Measurements from ENCODE around the gene TRIM34. TPM values are rescaled to one million over a fixed set of nuclear protein-coding genes. Genes with fewer than 3 reads are reported as not detected.
A peak's percentile ranks its signal among the peaks of the same experiment; 100 is the strongest.
"Not testable (repeated sequence)": the region's sequence is repeated elsewhere in the genome, so short reads cannot be mapped to it uniquely, and the experiment has no call there.

TRIM34 gene
- total RNA-seq, 4 donors from 2014 or later = 2.9 to 7.4 (median 6.2) TPM

- Histone ChIP-seq H3K27me3 (no peaks in the 10 kb centered on the region), H3K36me3 (peaks cover 0 to 7% (median 0%) of the 10 kb centered on the region in 3 donors), H3K4me3 (no peak overlapping the region), H3K9me3 (no peaks in the 10 kb centered on the region), H3K4me1 (peaks cover 4 to 43% (median 22%) of the 10 kb centered on the region in 3 donors), H3K27ac (peak overlapping the region in 3 of 4 donors; percentile 59 to 67 (median 64))
- 28 to 33% methylated on average over 9 of the region's 9 CpGs for WGBS, 2 donors
- peak in 5 of 6 experiments; percentile 46 to 82 (median 66) for TF ChIP-seq CTCF (IDR thresholded peaks at IDR 0.05)
- no peak for TF ChIP-seq POLR2A (IDR thresholded peaks at IDR 0.05)
- DNase-seq = no peak
- intact Hi-C loops (cut with DNase I) = loop anchor here (5.0 kb wide), 1 partner anchor 82 kb away; no protein-coding TSS in a partner anchor
Measured at GRCh38 chr11:5600374-5600851, 24.4 kb upstream of the TRIM34 start.

GRCh38 chr11:5602791-5603190 is 22.0 kb upstream of the TRIM34 start:
- H3K27me3 ChIP-seq, H3K9me3 ChIP-seq, DNase-seq, H3K4me3 ChIP-seq, H3K27ac ChIP-seq, H3K36me3 ChIP-seq: not testable (repeated sequence)
- intact Hi-C loops (cut with DNase I) = loop anchor here (5.0 kb wide), 1 partner anchor 80 kb away; no protein-coding TSS in a partner anchor
- WGBS, 2 donors = 77 to 90% methylated on average over 4 of the region's 4 CpGs
- H3K4me1 ChIP-seq = peaks cover 4 to 31% (median 18%) of the 10 kb centered on the region in 3 donors

DNA sequence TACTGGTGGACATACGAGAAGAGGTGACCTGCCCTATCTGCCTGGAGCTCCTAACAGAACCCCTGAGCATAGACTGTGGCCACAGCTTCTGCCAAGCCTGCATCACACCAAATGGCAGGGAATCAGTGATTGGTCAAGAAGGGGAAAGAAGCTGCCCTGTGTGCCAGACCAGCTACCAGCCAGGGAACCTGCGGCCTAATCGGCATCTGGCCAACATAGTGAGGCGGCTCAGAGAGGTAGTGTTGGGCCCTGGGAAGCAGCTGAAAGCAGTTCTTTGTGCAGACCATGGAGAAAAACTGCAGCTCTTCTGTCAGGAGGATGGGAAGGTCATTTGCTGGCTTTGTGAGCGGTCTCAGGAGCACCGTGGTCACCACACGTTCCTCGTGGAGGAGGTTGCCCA is 21.5 kb upstream of the TRIM34 start:
- intact Hi-C loops (cut with DNase I) = loop anchor here (5.0 kb wide), 1 partner anchor 79 kb away; no protein-coding TSS in a partner anchor
- DNase-seq = no peak
- 92% methylated on average over 8 of the region's 8 CpGs for WGBS, 2 donors

DNA sequence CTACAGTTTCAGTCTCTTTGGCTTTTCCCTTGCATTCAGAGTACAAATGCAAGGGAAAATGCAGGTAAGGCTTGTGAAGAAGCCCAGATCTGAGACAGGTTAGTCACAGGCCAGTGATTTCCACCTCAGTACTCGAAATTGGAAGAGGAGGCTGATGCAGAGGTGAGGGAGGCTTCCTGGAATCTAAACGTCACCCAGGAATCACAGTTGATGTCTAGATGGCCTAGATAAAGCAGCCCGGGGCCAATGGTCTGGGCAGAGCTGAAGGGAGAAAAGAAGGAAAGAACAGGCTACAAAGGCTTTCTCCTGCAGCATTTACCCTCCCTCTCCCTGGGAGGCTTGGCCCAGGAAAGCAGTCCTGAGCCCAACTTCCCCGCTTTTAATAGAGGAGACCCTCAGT is 19.9 kb upstream of the TRIM34 start:
- DNase-seq = no peak
- Histone ChIP-seq H3K27ac (no peak overlapping the region), H3K36me3 (peaks cover 0 to 11% (median 0%) of the 10 kb centered on the region in 3 donors), H3K9me3 (no peaks in the 10 kb centered on the region), H3K4me3 (no peak overlapping the region), H3K27me3 (no peaks in the 10 kb centered on the region), H3K4me1 (peaks cover 4 to 17% (median 8%) of the 10 kb centered on the region in 3 donors)
- intact Hi-C loops (cut with DNase I) = loop anchor here (5.0 kb wide), 1 partner anchor 77 kb away; no protein-coding TSS in a partner anchor
- 81 to 91% methylated on average over 3 to 4 of the region's 4 CpGs for WGBS, 2 donors
- no peak for TF ChIP-seq CTCF (IDR thresholded peaks at IDR 0.05)
- no peak for TF ChIP-seq POLR2A (IDR thresholded peaks at IDR 0.05)

More for the DNA sequence above, 21.5 kb upstream of the TRIM34 start:
- TF ChIP-seq POLR2A (IDR thresholded peaks at IDR 0.05) = no peak
- no peak for TF ChIP-seq CTCF (IDR thresholded peaks at IDR 0.05)
- H3K27ac ChIP-seq = no peak overlapping the region
- no peaks in the 10 kb centered on the region for H3K9me3 ChIP-seq
- H3K36me3 ChIP-seq = peaks cover 0 to 9% (median 0%) of the 10 kb centered on the region in 3 donors
- peaks cover 4 to 25% (median 13%) of the 10 kb centered on the region in 3 donors for H3K4me1 ChIP-seq
- no peaks in the 10 kb centered on the region for H3K27me3 ChIP-seq
- no peak overlapping the region for H3K4me3 ChIP-seq

DNA sequence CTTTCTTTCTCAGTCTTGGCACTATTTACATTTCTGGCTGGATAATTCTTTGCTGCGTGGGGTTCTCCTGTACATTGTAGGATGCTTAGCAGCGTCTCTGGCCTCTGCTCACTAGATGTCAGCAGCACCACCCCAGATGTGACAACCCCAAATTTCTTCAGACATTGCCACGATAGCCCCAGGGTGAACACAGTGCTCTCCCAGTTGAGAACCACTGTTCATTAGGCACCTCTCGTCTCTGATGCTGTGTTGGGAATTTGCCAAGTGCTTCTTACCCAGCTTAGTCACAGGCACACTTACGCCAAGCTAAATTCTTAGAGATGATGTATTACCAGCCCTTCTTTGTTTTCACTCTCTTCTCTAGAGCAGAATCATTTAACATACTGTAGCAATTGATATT is 19.0 kb upstream of the TRIM34 start:
- DNase-seq = no peak
- intact Hi-C loops (cut with DNase I) = no loop called here
- no peaks in the 10 kb centered on the region for H3K27me3 ChIP-seq
- 46 to 58% methylated on average over 5 of the region's 5 CpGs for WGBS, 2 donors
- H3K4me3 ChIP-seq = no peak overlapping the region
- H3K27ac ChIP-seq = peak overlapping the region in 1 of 4 donors; percentile 9
- H3K36me3 ChIP-seq = peaks cover 0 to 20% (median 0%) of the 10 kb centered on the region in 3 donors
- no peaks in the 10 kb centered on the region for H3K9me3 ChIP-seq
- H3K4me1 ChIP-seq = peaks cover 0 to 8% (median 0%) of the 10 kb centered on the region in 3 donors
- TF ChIP-seq CTCF (IDR thresholded peaks at IDR 0.05) = no peak
- no peak for TF ChIP-seq POLR2A (IDR thresholded peaks at IDR 0.05)

Measured in esophagus squamous epithelium (tissue), 5 donors.